Liver (tissue), 9 donors: Measurements from ENCODE around the gene CDPF1. TPM values are rescaled to one million over a fixed set of nuclear protein-coding genes. Genes with fewer than 3 reads are reported as not detected.

ENCODE experiments used
- DNase-seq: peaks from one replicate; pipeline ENCODE4 v3.0.0-alpha.2; 2017; ENCODE audit warnings: low spot score
- H3K27ac ChIP-seq, 2 donors: one replicate each; pipeline ENCODE4 v1.7.0; 2013; ENCODE audit warnings: inconsistent platforms in 2 of 2, low read length in 2 of 2, control low read depth in 1 of 2, low read depth in 1 of 2, mild to moderate bottlenecking in 1 of 2
- H3K27me3 ChIP-seq, 4 donors: one replicate each; pipeline versions ENCODE4 v1.6.1 to v1.7.0; 2013; ENCODE audit warnings: low read length in 3 of 4, inconsistent platforms in 1 of 4, mild to moderate bottlenecking in 1 of 4, moderate library complexity in 1 of 4; ENCODE audit not compliant: control insufficient read depth in 4 of 4, insufficient read depth in 4 of 4
- H3K36me3 ChIP-seq, 4 donors: one replicate each; pipeline versions ENCODE4 v1.6.1 to v1.7.0; 2013; ENCODE audit warnings: low read length in 3 of 4, mild to moderate bottlenecking in 3 of 4, low read depth in 1 of 4, moderate library complexity in 1 of 4; ENCODE audit not compliant: control insufficient read depth in 4 of 4, insufficient read depth in 3 of 4
- H3K4me1 ChIP-seq, 4 donors: one replicate each; pipeline versions ENCODE4 v1.6.1 to v1.7.0; 2013; ENCODE audit warnings: low read length in 3 of 4, mild to moderate bottlenecking in 3 of 4, moderate library complexity in 1 of 4; ENCODE audit not compliant: control insufficient read depth in 4 of 4, insufficient read depth in 4 of 4
- H3K4me3 ChIP-seq, 3 donors: one replicate each; pipeline versions ENCODE4 v1.6.1 to v1.7.0; 2013; ENCODE audit warnings: low read length in 3 of 3, control low read depth in 1 of 3, low read depth in 1 of 3, mild to moderate bottlenecking in 1 of 3
- H3K9ac ChIP-seq, 2 donors: one replicate each; pipeline ENCODE4 v1.7.0; 2013; ENCODE audit warnings: low read length in 2 of 2, mild to moderate bottlenecking in 2 of 2, moderate library complexity in 2 of 2, control low read depth in 1 of 2, low read depth in 1 of 2
- H3K9me3 ChIP-seq, 4 donors: one replicate each; pipeline versions ENCODE4 v1.6.1 to v1.7.0; 2013; ENCODE audit warnings: low read length in 3 of 4; ENCODE audit not compliant: control insufficient read depth in 4 of 4
- EGR1 ChIP-seq, 2 donors: IDR thresholded peaks; 2 replicates each; pipeline ENCODE4 v1.6.1; 2016 to 2018; ENCODE audit warnings: antibody characterized with exemption in 2 of 2, low read depth in 2 of 2
- FOXA1 ChIP-seq: IDR thresholded peaks from 2 replicates; pipeline ENCODE4 v1.6.1; 2016; ENCODE audit warnings: antibody characterized with exemption
- FOXA2 ChIP-seq: IDR thresholded peaks from 2 replicates; pipeline ENCODE4 v1.6.1; 2016; ENCODE audit warnings: antibody characterized with exemption
- GABPA ChIP-seq, 2 donors: IDR thresholded peaks in 1 of 2; conservative IDR thresholded peaks in 1 of 2; 2 replicates each; pipeline ENCODE4 v1.6.1; 2016; ENCODE audit warnings: antibody characterized with exemption in 2 of 2, mild to moderate bottlenecking in 1 of 2, moderate library complexity in 1 of 2
- HNF4A ChIP-seq, 2 donors: conservative IDR thresholded peaks; 2 replicates each; pipeline ENCODE4 v1.6.1; 2016; ENCODE audit warnings: antibody characterized with exemption in 2 of 2, mild to moderate bottlenecking in 2 of 2
- HNF4G ChIP-seq: IDR thresholded peaks from 2 replicates; pipeline ENCODE4 v1.6.1; 2016; ENCODE audit warnings: antibody characterized with exemption
- JUND ChIP-seq, 2 donors: IDR thresholded peaks; 2 replicates each; pipeline ENCODE4 v1.6.1; 2016; ENCODE audit warnings: antibody characterized with exemption in 2 of 2
- NR2F2 ChIP-seq: IDR thresholded peaks from 2 replicates; pipeline ENCODE4 v1.6.1; 2016; ENCODE audit warnings: antibody characterized with exemption
- RAD21 ChIP-seq, 2 donors: IDR thresholded peaks; 2 replicates each; pipeline ENCODE4 v1.6.1; 2016; ENCODE audit warnings: antibody characterized with exemption in 2 of 2, mild to moderate bottlenecking in 2 of 2
- RXRA ChIP-seq, 2 donors: IDR thresholded peaks; 2 replicates each; pipeline ENCODE4 v1.6.1; 2017 to 2018; ENCODE audit warnings: antibody characterized with exemption in 2 of 2, mild to moderate bottlenecking in 1 of 2
- SP1 ChIP-seq: IDR thresholded peaks from 2 replicates; pipeline ENCODE4 v1.6.1; 2018; ENCODE audit warnings: antibody characterized with exemption, mild to moderate bottlenecking
- TAF1 ChIP-seq: conservative IDR thresholded peaks from 2 replicates; pipeline ENCODE4 v1.6.1; 2016; ENCODE audit warnings: antibody characterized with exemption, mild to moderate bottlenecking
- YY1 ChIP-seq: IDR thresholded peaks from 2 replicates; pipeline ENCODE4 v1.6.1; 2016; ENCODE audit warnings: antibody characterized with exemption, mild to moderate bottlenecking
- WGBS: extraction: QIAGEN DNeasy Blood & Tissue Kit; methylation state at CpG from one replicate; pipeline ENCODE4 v1.1.7; 2013; 5-methylcytosine and 5-hydroxymethylcytosine counted together
- polyA plus RNA-seq, 2 donors: library from polyadenylated mRNA; stranded (reverse) in 1 of 2; unstranded in 1 of 2; fragments of 200-250 nt in 1 of 2; fragments of >200 nt in 1 of 2; fragmentation: Nextera tagmentation in 1 of 2; extraction: Ambion mirVana in 1 of 2; gene quantifications; one replicate each; pipeline versions ENCODE4 v1.2.1 to v1.2.3, GENCODE V29; 2013 to 2015
- total RNA-seq, 2 donors: library from RNA; depleted of rRNA; stranded (reverse); fragments of >200 nt; gene quantifications; one replicate each; pipeline ENCODE4 v1.2.3, GENCODE V29; 2014
- TF ChIP-seq, protein P1 (sequence below): IDR thresholded peaks from 2 replicates; pipeline ENCODE4 v1.6.1; 2016; ENCODE audit warnings: antibody characterized with exemption
- TF ChIP-seq, protein P2 (sequence below): IDR thresholded peaks from 2 replicates; pipeline ENCODE4 v1.6.1; 2016; ENCODE audit warnings: antibody characterized with exemption, mild to moderate bottlenecking
- TF ChIP-seq, protein P3 (sequence below): IDR thresholded peaks from 2 replicates; pipeline ENCODE4 v1.6.1; 2016; ENCODE audit warnings: antibody characterized with exemption
- TF ChIP-seq, protein P4 (sequence below): IDR thresholded peaks from 2 replicates; pipeline ENCODE4 v1.6.1; 2016; ENCODE audit warnings: antibody characterized with exemption
- donor health status: healthy.
- donor health status: healthy.
- donor health status: healthy.
- donor health status: healthy.
- donor health status: healthy.

The CDPF1 gene
- total and polyA plus RNA-seq, 4 donors, result 3.9 to 6.6 (median 5.3) TPM

DNA sequence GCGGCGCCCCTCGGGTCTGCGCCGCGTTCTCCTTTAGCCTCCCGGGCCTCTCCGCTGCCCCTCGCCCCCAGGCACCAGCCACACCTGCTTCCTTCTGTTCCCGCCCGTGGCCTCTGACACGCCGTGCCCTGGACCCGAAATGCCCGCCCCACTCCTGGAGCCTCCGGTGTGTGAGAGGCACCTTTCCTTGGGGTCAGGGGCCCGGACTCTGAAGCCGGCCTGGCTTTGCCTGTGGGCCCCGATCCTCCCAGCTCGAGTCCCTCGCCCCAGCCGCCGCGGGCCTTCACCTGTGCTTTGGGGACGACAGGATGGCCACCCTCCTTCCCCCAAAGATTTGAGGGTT, 661 bp upstream of the CDPF1 start:
- Histone ChIP-seq H3K9me3 (no peaks in the 10 kb centered on the region), H3K27ac (peak overlapping the region; percentile 42 to 77), H3K27me3 (no peaks in the 10 kb centered on the region), H3K4me3 (peak overlapping the region; percentile 77 to 85 (median 83)), H3K9ac (peak overlapping the region; percentile 16 to 42), H3K36me3 (no peaks in the 10 kb centered on the region), H3K4me1 (peaks cover 3 to 16% (median 9%) of the 10 kb centered on the region in 4 donors)
- WGBS, result 6% methylated on average over 25 of the region's 25 CpGs
- DNase-seq, result no peak
- TF ChIP-seq, protein P1, sequence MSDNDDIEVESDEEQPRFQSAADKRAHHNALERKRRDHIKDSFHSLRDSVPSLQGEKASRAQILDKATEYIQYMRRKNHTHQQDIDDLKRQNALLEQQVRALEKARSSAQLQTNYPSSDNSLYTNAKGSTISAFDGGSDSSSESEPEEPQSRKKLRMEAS, result no peak
- TF ChIP-seq HNF4A (conservative IDR thresholded peaks at IDR 0.05) (no peak), HNF4G (no peak), EGR1 (IDR thresholded peaks at IDR 0.05; ENCODE audit: low read depth in 2 of 2) (no peak), RAD21 (IDR thresholded peaks at IDR 0.05) (no peak), JUND (IDR thresholded peaks at IDR 0.05) (no peak), FOXA1 (no peak), SP1 (no peak), TAF1 (no peak), NR2F2 (no peak), YY1 (no peak), FOXA2 (no peak), RXRA (IDR thresholded peaks at IDR 0.05) (no peak)
- TF ChIP-seq, protein P2, sequence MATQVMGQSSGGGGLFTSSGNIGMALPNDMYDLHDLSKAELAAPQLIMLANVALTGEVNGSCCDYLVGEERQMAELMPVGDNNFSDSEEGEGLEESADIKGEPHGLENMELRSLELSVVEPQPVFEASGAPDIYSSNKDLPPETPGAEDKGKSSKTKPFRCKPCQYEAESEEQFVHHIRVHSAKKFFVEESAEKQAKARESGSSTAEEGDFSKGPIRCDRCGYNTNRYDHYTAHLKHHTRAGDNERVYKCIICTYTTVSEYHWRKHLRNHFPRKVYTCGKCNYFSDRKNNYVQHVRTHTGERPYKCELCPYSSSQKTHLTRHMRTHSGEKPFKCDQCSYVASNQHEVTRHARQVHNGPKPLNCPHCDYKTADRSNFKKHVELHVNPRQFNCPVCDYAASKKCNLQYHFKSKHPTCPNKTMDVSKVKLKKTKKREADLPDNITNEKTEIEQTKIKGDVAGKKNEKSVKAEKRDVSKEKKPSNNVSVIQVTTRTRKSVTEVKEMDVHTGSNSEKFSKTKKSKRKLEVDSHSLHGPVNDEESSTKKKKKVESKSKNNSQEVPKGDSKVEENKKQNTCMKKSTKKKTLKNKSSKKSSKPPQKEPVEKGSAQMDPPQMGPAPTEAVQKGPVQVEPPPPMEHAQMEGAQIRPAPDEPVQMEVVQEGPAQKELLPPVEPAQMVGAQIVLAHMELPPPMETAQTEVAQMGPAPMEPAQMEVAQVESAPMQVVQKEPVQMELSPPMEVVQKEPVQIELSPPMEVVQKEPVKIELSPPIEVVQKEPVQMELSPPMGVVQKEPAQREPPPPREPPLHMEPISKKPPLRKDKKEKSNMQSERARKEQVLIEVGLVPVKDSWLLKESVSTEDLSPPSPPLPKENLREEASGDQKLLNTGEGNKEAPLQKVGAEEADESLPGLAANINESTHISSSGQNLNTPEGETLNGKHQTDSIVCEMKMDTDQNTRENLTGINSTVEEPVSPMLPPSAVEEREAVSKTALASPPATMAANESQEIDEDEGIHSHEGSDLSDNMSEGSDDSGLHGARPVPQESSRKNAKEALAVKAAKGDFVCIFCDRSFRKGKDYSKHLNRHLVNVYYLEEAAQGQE, result no peak
- TF ChIP-seq, protein P3, sequence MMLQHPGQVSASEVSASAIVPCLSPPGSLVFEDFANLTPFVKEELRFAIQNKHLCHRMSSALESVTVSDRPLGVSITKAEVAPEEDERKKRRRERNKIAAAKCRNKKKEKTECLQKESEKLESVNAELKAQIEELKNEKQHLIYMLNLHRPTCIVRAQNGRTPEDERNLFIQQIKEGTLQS, result no peak
- TF ChIP-seq, protein P4, sequence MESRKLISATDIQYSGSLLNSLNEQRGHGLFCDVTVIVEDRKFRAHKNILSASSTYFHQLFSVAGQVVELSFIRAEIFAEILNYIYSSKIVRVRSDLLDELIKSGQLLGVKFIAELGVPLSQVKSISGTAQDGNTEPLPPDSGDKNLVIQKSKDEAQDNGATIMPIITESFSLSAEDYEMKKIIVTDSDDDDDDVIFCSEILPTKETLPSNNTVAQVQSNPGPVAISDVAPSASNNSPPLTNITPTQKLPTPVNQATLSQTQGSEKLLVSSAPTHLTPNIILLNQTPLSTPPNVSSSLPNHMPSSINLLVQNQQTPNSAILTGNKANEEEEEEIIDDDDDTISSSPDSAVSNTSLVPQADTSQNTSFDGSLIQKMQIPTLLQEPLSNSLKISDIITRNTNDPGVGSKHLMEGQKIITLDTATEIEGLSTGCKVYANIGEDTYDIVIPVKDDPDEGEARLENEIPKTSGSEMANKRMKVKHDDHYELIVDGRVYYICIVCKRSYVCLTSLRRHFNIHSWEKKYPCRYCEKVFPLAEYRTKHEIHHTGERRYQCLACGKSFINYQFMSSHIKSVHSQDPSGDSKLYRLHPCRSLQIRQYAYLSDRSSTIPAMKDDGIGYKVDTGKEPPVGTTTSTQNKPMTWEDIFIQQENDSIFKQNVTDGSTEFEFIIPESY, result no peak

DNA sequence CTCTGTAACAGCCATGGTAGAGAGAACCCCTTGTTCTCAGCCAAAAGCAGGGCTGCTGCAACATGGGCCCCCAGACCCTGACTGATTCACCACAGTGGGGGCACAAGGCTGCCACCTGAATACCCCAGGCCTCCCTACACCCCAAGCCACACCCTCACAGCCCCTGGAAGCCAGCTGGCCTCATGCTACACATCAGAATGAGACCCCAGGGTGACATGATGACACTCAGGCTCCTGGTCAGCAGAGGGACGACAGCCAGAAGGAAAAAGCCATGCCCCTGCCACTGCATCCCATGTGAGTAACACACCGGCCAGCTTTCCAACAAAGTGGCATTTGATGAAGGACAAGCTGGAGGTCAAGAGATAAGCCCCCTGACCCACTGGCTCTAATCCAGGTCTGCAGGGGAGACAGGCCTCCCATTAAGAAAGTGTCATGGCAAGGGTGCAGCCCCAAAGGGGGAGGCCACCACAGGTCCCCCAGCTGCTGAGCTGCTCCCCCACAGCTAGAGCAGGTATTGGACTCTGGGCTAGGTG, 2.6 kb downstream of the CDPF1 start:
- H3K27ac ChIP-seq, result no peak overlapping the region
- WGBS, result 93% methylated on average over 2 of the region's 2 CpGs
- no peaks in the 10 kb centered on the region for H3K9me3 ChIP-seq
- TF ChIP-seq EGR1 (IDR thresholded peaks at IDR 0.05; ENCODE audit: low read depth in 2 of 2) (no peak), YY1 (no peak), NR2F2 (no peak), SP1 (no peak), HNF4A (conservative IDR thresholded peaks at IDR 0.05) (no peak), RAD21 (IDR thresholded peaks at IDR 0.05) (no peak), GABPA (IDR thresholded peaks at IDR 0.05 in 1 of 2, conservative IDR thresholded peaks at IDR 0.05 in 1 of 2) (no peak), HNF4G (no peak), FOXA2 (no peak), JUND (IDR thresholded peaks at IDR 0.05) (no peak), FOXA1 (no peak), TAF1 (no peak)
- TF ChIP-seq, protein P3, result no peak
- TF ChIP-seq, protein P2, result no peak
- no peak overlapping the region for H3K9ac ChIP-seq
- H3K27me3 ChIP-seq, result no peaks in the 10 kb centered on the region
- peaks cover 3 to 23% (median 9%) of the 10 kb centered on the region in 4 donors for H3K4me1 ChIP-seq
- DNase-seq, result no peak
- H3K36me3 ChIP-seq, result no peaks in the 10 kb centered on the region
- no peak overlapping the region for H3K4me3 ChIP-seq
